RWPE2 (cell line): ENCODE measurements around the gene CLIP1.

Source experiments
- ATAC-seq: fragments of 200-7000 bp; cut with Tn5 transposase; 3 replicates; pipeline ENCODE4 v1.9.1; 2021; ENCODE audit warnings: low read depth
- DNase-seq: peaks from one replicate; pipeline ENCODE4 v3.0.0-alpha.2; 2020; ENCODE audit warnings: low spot score
- H3K27ac ChIP-seq: fragments of 450-650 bp; 2 replicates; pipeline ENCODE4 v1.5.1; 2017; ENCODE audit warnings: mild to moderate bottlenecking; ENCODE audit not compliant: poor library complexity, severe bottlenecking
- H3K27me3 ChIP-seq: fragments of 250-450 bp; sonication (Bioruptor Pico); 2 replicates; pipeline ENCODE4 v1.5.1; 2021; ENCODE audit warnings: mild to moderate bottlenecking, moderate library complexity; ENCODE audit not compliant: insufficient read depth, poor library complexity, severe bottlenecking
- H3K36me3 ChIP-seq: fragments of 250-450 bp; sonication (Bioruptor Pico); 2 replicates; pipeline ENCODE4 v1.5.1; 2020; ENCODE audit warnings: low read depth, mild to moderate bottlenecking, moderate library complexity
- H3K4me1 ChIP-seq: fragments of 250-450 bp; sonication (Bioruptor Pico); 2 replicates; pipeline ENCODE4 v1.5.1; 2021; ENCODE audit warnings: mild to moderate bottlenecking, moderate library complexity; ENCODE audit not compliant: insufficient read depth, poor library complexity, severe bottlenecking
- H3K4me3 ChIP-seq: fragments of 250-450 bp; sonication (Bioruptor Pico); 2 replicates; pipeline ENCODE4 v1.5.1; 2021; ENCODE audit warnings: mild to moderate bottlenecking, moderate library complexity; ENCODE audit not compliant: severe bottlenecking
- H3K9me3 ChIP-seq: fragments of 250-450 bp; sonication (Bioruptor Pico); 2 replicates; pipeline ENCODE4 v1.5.1; 2021; ENCODE audit warnings: mild to moderate bottlenecking, moderate library complexity; ENCODE audit not compliant: severe bottlenecking
- TF ChIP-seq, protein P1 (sequence below): fragments of 450-650 bp; IDR thresholded peaks from one replicate; pipeline ENCODE4 v1.5.1; 2017; ENCODE audit warnings: mild to moderate bottlenecking, moderate library complexity; ENCODE audit not compliant: poor library complexity, severe bottlenecking

Gene CLIP1

DNA sequence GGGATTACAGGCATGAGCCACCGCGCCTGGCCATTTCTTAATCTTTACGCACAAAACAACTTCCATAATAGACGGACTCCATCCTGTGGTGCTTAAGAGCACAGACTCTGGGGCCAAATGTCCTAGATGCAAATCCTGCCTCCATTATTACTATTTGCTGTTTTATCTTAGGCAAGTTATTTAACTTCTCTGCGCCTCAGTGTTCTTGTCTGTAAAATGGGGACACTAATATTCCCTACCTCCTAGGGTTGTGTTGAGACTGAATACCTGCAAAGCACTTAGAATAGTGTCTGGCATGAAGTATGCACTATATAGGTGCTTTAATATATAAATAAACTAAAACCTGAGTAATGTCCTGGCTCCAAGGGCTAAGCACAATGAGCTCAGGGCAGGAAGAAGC is 76.4 kb downstream of the CLIP1 start:
- no peak for DNase-seq
- ATAC-seq: no peak
- H3K27me3 ChIP-seq: no peaks in the 10 kb centered on the region
- peaks cover 35% of the 10 kb centered on the region for H3K36me3 ChIP-seq
- TF ChIP-seq, protein P1, sequence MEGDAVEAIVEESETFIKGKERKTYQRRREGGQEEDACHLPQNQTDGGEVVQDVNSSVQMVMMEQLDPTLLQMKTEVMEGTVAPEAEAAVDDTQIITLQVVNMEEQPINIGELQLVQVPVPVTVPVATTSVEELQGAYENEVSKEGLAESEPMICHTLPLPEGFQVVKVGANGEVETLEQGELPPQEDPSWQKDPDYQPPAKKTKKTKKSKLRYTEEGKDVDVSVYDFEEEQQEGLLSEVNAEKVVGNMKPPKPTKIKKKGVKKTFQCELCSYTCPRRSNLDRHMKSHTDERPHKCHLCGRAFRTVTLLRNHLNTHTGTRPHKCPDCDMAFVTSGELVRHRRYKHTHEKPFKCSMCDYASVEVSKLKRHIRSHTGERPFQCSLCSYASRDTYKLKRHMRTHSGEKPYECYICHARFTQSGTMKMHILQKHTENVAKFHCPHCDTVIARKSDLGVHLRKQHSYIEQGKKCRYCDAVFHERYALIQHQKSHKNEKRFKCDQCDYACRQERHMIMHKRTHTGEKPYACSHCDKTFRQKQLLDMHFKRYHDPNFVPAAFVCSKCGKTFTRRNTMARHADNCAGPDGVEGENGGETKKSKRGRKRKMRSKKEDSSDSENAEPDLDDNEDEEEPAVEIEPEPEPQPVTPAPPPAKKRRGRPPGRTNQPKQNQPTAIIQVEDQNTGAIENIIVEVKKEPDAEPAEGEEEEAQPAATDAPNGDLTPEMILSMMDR: no peak
- H3K4me3 ChIP-seq: no peak overlapping the region
- H3K9me3 ChIP-seq: no peaks in the 10 kb centered on the region
- no peaks in the 10 kb centered on the region for H3K4me1 ChIP-seq
- H3K27ac ChIP-seq: no peak overlapping the region

DNA sequence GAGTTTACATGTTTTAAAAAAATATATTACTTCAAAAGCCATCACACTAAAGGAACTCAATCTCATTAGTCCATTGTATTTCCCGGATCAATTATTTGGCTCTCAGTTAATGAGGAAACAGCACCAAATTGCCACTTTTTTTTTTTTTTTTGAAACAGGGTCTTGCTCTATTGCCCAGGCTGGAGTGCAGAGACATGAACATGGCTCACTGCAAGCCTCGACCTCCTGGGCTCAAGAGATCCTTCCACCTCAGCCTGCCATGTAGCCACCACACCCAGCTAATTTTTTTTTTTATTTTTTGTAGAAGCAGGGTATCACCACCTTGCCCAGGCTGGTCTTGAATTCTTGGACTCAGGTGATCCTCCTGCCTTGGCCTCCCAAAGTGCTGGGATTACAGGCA is 77.4 kb downstream of the CLIP1 start:
- no peak for DNase-seq
- Histone ChIP-seq H3K36me3 (peaks cover 33% of the 10 kb centered on the region), H3K27me3 (no peaks in the 10 kb centered on the region), H3K27ac (no peak overlapping the region), H3K9me3 (no peaks in the 10 kb centered on the region), H3K4me1 (no peaks in the 10 kb centered on the region), H3K4me3 (no peak overlapping the region)
- no peak for ATAC-seq
- TF ChIP-seq, protein P1: no peak

DNA sequence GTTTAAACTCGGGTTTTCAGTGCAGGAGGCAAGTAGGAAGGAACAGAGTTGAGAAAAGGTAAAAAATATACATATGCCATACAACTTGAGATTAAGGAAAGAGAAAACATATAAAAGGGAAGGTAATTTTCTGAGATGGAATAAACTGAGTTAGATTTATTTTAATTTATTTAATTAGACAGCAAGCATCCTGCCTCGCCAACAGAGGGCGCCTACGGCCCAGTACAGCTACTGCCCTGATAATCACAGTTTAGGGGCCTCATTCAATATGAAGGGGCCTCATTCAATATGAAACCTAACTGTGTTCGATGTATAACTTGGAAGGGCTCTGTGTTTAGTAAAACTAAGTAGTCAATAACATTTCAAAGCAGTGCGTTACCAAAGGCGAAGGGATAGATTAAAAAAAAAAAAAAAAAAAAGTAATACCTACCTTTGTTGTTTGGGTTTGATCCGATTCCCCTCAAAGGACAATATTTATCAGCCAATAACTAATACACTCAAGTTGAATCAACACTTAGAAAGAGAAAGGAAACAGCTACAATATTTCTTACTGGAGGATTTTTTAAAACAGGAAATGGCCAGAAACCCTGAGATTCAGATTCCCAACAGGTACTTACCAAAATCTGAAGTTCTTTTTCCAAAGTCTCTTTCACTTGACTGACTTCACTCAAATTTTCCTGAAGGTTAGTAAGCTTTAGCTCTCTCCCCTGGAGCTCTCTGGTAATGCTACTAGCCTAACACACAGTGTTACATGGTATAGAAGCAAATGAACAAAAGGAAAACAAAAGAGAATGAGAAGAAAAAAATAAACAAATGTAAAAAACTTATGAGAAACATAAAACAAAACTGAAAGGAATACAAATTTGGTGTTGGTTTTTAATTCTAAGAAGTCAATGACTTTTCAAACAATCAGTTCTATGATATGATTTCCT is 86.2 kb downstream of the CLIP1 start:
- ATAC-seq (0 out of 3 replicates have a peak, but pooled peaks have one; percentile 49), DNase-seq (no peak)
- TF ChIP-seq, protein P1: peak; percentile 92
- Histone ChIP-seq H3K4me1 (no peaks in the 10 kb centered on the region), H3K9me3 (no peaks in the 10 kb centered on the region), H3K27me3 (no peaks in the 10 kb centered on the region), H3K36me3 (peaks cover 71% of the 10 kb centered on the region), H3K4me3 (no peak overlapping the region), H3K27ac (no peak overlapping the region)

DNA sequence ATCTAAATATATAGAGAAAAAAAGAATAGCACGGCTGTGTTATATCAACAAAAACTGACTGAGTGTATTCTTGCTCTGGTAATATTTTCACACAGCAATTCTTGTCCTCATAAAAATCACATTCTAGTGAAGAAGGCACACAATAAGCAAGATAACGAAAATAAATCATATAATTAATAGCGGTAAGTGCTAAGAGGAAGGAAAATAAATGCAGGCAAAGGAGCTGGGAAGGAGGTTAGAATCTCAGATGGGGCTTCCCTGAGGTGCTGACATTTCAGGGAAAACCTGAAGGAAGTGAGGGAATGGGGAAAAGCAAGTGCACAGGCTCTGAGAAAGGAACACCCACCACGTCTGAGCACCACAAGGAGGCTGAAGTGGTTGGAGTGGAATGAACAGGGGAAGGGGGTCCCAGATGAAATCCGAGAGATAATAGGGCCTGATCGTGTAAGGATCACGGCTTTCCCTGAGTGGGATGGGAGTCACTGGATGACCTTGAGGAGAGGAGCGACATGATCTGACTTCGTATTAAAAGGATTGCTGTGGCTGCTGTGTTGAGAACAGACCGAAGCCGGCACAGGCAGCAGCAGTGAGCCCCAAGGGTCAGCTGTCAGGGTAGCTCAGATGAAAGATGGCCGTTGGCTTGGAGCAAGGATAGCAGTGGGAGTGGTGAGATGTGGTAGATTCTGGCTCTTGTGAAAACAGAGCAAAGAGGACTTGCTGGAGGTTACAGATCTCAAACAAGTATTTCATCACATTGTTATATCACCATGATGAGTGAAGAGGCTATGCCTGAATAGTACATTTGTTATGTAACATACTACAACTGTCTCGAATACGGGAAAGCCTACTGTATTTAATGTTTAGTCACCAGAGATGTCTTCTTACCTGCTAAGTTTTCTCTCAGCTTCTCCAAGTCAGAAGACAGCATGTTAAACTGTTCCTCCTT is 89.1 kb downstream of the CLIP1 start:
- no peak for ATAC-seq
- DNase-seq: no peak
- H3K27ac ChIP-seq: no peak overlapping the region

More for the DNA sequence above, 89.1 kb downstream of the CLIP1 start:
- H3K4me3 ChIP-seq: no peak overlapping the region
- no peaks in the 10 kb centered on the region for H3K27me3 ChIP-seq
- H3K9me3 ChIP-seq: no peaks in the 10 kb centered on the region
- no peaks in the 10 kb centered on the region for H3K4me1 ChIP-seq
- TF ChIP-seq, protein P1: no peak
- peaks cover 64% of the 10 kb centered on the region for H3K36me3 ChIP-seq
